ENCODE measurements around the gene SREBF1.

Gene SREBF1

DNA sequence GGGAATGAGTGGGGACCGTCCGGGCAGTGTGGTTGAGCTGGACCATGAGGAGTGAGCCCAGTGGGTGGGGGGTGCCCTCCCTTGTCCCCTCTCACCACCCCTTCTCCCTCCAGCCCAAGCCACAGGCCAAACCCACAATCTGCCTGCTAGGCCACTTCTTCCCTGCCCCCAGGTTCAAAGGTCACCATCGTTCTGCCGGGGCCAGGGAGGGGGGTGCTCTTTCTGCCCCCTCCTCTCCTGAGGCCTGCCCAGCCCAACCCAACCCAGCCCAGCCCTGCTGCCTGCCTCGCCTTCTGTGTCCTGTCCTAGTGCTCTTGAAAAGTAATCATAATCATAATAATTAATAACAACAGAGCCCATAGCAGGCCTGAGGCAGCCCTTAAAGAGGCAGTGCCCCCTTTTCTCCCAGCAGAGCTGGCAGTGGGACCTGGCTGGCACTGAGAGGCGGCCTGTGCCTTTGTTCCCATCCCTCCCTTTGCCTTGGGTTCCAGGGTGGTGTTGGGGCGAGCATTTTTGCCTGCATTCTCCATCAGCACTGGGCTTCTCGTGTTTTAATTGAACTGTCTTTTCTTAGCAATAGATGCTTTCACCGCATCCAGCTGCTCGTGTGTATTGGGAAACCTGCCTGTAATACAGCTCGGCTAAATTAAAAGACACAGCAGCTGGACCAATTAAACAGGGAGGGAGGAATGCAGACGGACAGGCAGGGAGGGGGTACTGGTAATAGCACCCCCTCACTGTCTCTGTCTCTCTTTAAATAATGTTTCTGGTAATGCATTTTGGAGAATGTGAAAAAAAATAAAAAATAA is 46.8 kb downstream of the SREBF1 start:
- no peak for DNase-seq (ENCODE audit: extremely low read depth, low read depth)
- no peak overlapping the region for H3K4me3 ChIP-seq (replicated peaks; ENCODE audit: low read depth, low read length)
- TF ChIP-seq, protein P1, sequence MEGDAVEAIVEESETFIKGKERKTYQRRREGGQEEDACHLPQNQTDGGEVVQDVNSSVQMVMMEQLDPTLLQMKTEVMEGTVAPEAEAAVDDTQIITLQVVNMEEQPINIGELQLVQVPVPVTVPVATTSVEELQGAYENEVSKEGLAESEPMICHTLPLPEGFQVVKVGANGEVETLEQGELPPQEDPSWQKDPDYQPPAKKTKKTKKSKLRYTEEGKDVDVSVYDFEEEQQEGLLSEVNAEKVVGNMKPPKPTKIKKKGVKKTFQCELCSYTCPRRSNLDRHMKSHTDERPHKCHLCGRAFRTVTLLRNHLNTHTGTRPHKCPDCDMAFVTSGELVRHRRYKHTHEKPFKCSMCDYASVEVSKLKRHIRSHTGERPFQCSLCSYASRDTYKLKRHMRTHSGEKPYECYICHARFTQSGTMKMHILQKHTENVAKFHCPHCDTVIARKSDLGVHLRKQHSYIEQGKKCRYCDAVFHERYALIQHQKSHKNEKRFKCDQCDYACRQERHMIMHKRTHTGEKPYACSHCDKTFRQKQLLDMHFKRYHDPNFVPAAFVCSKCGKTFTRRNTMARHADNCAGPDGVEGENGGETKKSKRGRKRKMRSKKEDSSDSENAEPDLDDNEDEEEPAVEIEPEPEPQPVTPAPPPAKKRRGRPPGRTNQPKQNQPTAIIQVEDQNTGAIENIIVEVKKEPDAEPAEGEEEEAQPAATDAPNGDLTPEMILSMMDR (IDR thresholded peaks at IDR 0.05; ENCODE audit: low read depth, low read length, missing control alignments): no peak

DNA sequence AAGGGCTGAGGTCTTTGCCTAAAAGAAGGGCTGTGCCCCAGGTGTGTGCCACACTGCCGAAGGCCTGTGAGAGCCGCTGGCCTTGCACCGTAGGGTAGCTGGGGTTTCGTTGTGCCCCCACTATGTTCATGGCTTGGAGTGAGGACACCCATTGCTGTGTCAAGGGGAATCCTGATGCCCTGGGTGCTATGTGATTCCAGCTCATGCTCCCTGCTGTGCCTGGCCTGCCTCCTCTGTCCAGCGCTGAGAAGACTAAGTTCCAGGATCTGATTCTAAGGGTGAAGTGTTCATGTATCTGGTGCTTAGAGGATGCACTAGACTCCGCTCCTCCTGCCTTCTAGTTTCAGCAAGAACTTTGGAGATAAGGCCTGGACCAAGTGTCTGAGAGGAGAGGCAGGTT is 47.4 kb downstream of the SREBF1 start:
- TF ChIP-seq, protein P1 (IDR thresholded peaks at IDR 0.05; ENCODE audit: low read depth, low read length, missing control alignments): no peak
- H3K4me3 ChIP-seq (replicated peaks; ENCODE audit: low read depth, low read length): no peak overlapping the region
- no peak for DNase-seq (ENCODE audit: extremely low read depth, low read depth)

DNA sequence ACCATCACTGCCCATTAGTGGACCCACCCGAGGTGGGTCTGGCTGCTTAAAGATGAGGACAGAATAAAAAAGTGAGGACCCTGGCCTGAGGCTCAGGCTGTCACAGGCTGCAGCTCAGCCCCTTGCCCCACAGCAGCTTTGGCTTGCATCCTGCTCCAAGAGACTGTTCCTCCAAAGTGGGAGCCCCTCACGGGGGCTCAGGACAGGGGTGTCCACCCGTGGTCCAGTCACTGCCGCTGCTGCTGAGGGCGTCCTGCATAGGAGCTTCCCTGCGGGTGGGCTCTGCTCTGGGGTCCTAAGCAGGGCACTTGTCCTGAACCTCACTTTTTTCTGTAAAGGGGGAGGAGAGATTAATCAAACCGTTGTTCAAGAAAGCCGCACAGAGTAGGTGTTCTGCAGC is 47.8 kb downstream of the SREBF1 start:
- TF ChIP-seq, protein P1 (IDR thresholded peaks at IDR 0.05; ENCODE audit: low read depth, low read length, missing control alignments): no peak
- DNase-seq (ENCODE audit: extremely low read depth, low read depth): no peak
- H3K4me3 ChIP-seq (replicated peaks; ENCODE audit: low read depth, low read length): no peak overlapping the region

DNA sequence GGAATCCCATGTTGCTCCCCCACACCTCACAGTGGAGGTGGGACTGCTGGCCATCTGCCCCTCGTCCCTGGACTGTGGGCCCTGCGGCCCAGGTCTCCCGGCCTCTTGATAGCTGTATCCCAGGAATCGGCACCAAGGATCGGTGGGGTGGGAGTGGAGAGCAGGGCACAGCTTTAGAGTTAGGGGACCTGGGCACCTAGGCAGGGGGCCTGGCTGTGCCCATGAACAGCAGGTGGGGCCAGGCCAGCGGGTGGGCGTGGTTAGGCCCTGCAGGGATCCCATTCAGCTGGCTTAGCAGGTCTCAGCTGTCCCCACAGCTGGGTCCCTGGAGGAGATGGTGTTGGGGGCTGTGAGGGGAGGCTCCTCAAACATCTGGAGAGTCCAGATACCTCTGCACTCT is 49.2 kb downstream of the SREBF1 start:
- TF ChIP-seq, protein P1 (IDR thresholded peaks at IDR 0.05; ENCODE audit: low read depth, low read length, missing control alignments): no peak
- no peak for DNase-seq (ENCODE audit: extremely low read depth, low read depth)
- H3K4me3 ChIP-seq (replicated peaks; ENCODE audit: low read depth, low read length): no peak overlapping the region

DNA sequence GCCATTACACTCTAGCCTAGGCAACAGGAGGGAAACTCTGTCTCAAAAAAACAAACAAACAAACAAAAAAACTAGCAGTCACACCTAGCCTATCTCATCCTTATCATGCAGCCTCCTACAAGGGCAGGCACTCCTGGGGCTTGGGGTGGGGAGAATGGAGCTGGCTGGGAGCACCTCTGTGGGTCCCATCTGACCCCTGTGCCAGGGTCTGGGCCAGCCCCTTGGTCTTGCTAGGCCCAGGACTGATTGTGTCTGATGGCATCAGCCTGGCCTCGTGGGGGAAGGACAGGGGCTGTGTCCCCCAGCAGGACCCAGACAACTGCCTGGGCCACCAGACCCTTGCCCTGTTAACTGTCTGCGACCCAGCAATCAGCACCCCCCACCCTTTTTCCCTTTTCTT is 49.8 kb downstream of the SREBF1 start:
- no peak overlapping the region for H3K4me3 ChIP-seq (replicated peaks; ENCODE audit: low read depth, low read length)
- TF ChIP-seq, protein P1 (IDR thresholded peaks at IDR 0.05; ENCODE audit: low read depth, low read length, missing control alignments): no peak
- no peak for DNase-seq (ENCODE audit: extremely low read depth, low read depth)

DNA sequence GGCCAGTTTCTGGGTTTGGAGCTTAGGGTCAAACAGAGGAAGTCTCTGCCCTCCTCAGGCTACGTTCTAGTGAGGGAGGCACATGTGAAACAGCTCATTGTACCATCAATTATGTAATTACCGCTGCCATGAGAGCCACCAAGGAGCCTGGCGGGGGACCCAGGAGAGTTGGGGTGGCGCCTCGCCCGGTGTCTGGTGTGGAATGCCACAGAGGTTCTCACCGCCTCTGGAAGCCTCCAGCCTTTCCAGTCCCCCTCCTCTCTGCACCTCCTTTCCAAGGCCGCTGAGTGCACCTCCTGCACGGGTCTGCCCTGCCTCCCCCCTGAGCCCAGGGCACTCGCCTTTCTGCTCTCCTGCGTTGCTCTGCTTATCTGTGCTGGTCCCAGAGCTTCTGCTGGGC is 51.4 kb downstream of the SREBF1 start:
- TF ChIP-seq, protein P1 (IDR thresholded peaks at IDR 0.05; ENCODE audit: low read depth, low read length, missing control alignments): no peak
- DNase-seq (ENCODE audit: extremely low read depth, low read depth): no peak
- H3K4me3 ChIP-seq (replicated peaks; ENCODE audit: low read depth, low read length): no peak overlapping the region

All from HFF-Myc (cell line).